Liver (tissue), 9 donors: ENCODE measurements around the gene SCN8A. TPM values are rescaled to one million over a fixed set of nuclear protein-coding genes. Genes with fewer than 3 reads are reported as not detected.

Source experiments
- DNase-seq: peaks from one replicate; pipeline ENCODE4 v3.0.0-alpha.2; 2017; ENCODE audit warnings: low spot score
- H3K27ac ChIP-seq, 2 donors: one replicate each; pipeline ENCODE4 v1.7.0; 2013; ENCODE audit warnings: inconsistent platforms in 2 of 2, low read length in 2 of 2, control low read depth in 1 of 2, low read depth in 1 of 2, mild to moderate bottlenecking in 1 of 2
- H3K27me3 ChIP-seq, 4 donors: one replicate each; pipeline versions ENCODE4 v1.6.1 to v1.7.0; 2013; ENCODE audit warnings: low read length in 3 of 4, inconsistent platforms in 1 of 4, mild to moderate bottlenecking in 1 of 4, moderate library complexity in 1 of 4; ENCODE audit not compliant: control insufficient read depth in 4 of 4, insufficient read depth in 4 of 4
- H3K36me3 ChIP-seq, 4 donors: one replicate each; pipeline versions ENCODE4 v1.6.1 to v1.7.0; 2013; ENCODE audit warnings: low read length in 3 of 4, mild to moderate bottlenecking in 3 of 4, low read depth in 1 of 4, moderate library complexity in 1 of 4; ENCODE audit not compliant: control insufficient read depth in 4 of 4, insufficient read depth in 3 of 4
- H3K4me1 ChIP-seq, 4 donors: one replicate each; pipeline versions ENCODE4 v1.6.1 to v1.7.0; 2013; ENCODE audit warnings: low read length in 3 of 4, mild to moderate bottlenecking in 3 of 4, moderate library complexity in 1 of 4; ENCODE audit not compliant: control insufficient read depth in 4 of 4, insufficient read depth in 4 of 4
- H3K4me3 ChIP-seq, 3 donors: one replicate each; pipeline versions ENCODE4 v1.6.1 to v1.7.0; 2013; ENCODE audit warnings: low read length in 3 of 3, control low read depth in 1 of 3, low read depth in 1 of 3, mild to moderate bottlenecking in 1 of 3
- H3K9ac ChIP-seq, 2 donors: one replicate each; pipeline ENCODE4 v1.7.0; 2013; ENCODE audit warnings: low read length in 2 of 2, mild to moderate bottlenecking in 2 of 2, moderate library complexity in 2 of 2, control low read depth in 1 of 2, low read depth in 1 of 2
- H3K9me3 ChIP-seq, 4 donors: one replicate each; pipeline versions ENCODE4 v1.6.1 to v1.7.0; 2013; ENCODE audit warnings: low read length in 3 of 4; ENCODE audit not compliant: control insufficient read depth in 4 of 4
- ATF3 ChIP-seq: IDR thresholded peaks from 2 replicates; pipeline ENCODE4 v1.6.1; 2016; ENCODE audit warnings: antibody characterized with exemption
- CTCF ChIP-seq: fragments of 150-350 bp; IDR thresholded peaks from 2 replicates; pipeline ENCODE4 v1.5.1; 2017; ENCODE audit warnings: improper control_type of control experiment, low read depth, low read length; ENCODE audit not compliant: missing input control
- EGR1 ChIP-seq, 2 donors: IDR thresholded peaks; 2 replicates each; pipeline ENCODE4 v1.6.1; 2016 to 2018; ENCODE audit warnings: antibody characterized with exemption in 2 of 2, low read depth in 2 of 2
- FOXA2 ChIP-seq: IDR thresholded peaks from 2 replicates; pipeline ENCODE4 v1.6.1; 2016; ENCODE audit warnings: antibody characterized with exemption
- HNF4A ChIP-seq, 2 donors: conservative IDR thresholded peaks; 2 replicates each; pipeline ENCODE4 v1.6.1; 2016; ENCODE audit warnings: antibody characterized with exemption in 2 of 2, mild to moderate bottlenecking in 2 of 2
- HNF4G ChIP-seq: IDR thresholded peaks from 2 replicates; pipeline ENCODE4 v1.6.1; 2016; ENCODE audit warnings: antibody characterized with exemption
- MAX ChIP-seq: IDR thresholded peaks from 2 replicates; pipeline ENCODE4 v1.6.1; 2016; ENCODE audit warnings: antibody characterized with exemption
- REST ChIP-seq: IDR thresholded peaks from 2 replicates; pipeline ENCODE4 v1.6.1; 2016; ENCODE audit warnings: antibody characterized with exemption, mild to moderate bottlenecking
- SP1 ChIP-seq: IDR thresholded peaks from 2 replicates; pipeline ENCODE4 v1.6.1; 2018; ENCODE audit warnings: antibody characterized with exemption, mild to moderate bottlenecking
- YY1 ChIP-seq: IDR thresholded peaks from 2 replicates; pipeline ENCODE4 v1.6.1; 2016; ENCODE audit warnings: antibody characterized with exemption, mild to moderate bottlenecking
- ZBTB33 ChIP-seq: IDR thresholded peaks from 2 replicates; pipeline ENCODE4 v1.6.1; 2016; ENCODE audit warnings: antibody characterized with exemption
- WGBS: extraction: QIAGEN DNeasy Blood & Tissue Kit; methylation state at CpG from one replicate; pipeline ENCODE4 v1.1.7; 2013; 5-methylcytosine and 5-hydroxymethylcytosine counted together
- polyA plus RNA-seq, 2 donors: library from polyadenylated mRNA; stranded (reverse) in 1 of 2; unstranded in 1 of 2; fragments of 200-250 nt in 1 of 2; fragments of >200 nt in 1 of 2; fragmentation: Nextera tagmentation in 1 of 2; extraction: Ambion mirVana in 1 of 2; gene quantifications; one replicate each; pipeline versions ENCODE4 v1.2.1 to v1.2.3, GENCODE V29; 2013 to 2015
- total RNA-seq, 2 donors: library from RNA; depleted of rRNA; stranded (reverse); fragments of >200 nt; gene quantifications; one replicate each; pipeline ENCODE4 v1.2.3, GENCODE V29; 2014
- donor health status: healthy.
- donor health status: healthy.
- donor health status: healthy.
- donor health status: healthy.
- donor health status: healthy.

SCN8A gene
- total and polyA plus RNA-seq, 4 donors, result 0.84 to 12.7 (median 3.8) TPM

- TF ChIP-seq CTCF, result no peak
Observed at GRCh38 chr12:51811203-51812202, 220.5 kb downstream of the SCN8A start (continued).

- DNase-seq, result no peak
- H3K9me3 ChIP-seq, result no peaks in the 10 kb centered on the region
- peaks cover 0 to 14% (median 4%) of the 10 kb centered on the region in 4 donors for H3K4me1 ChIP-seq
- H3K4me3 ChIP-seq, result no peak overlapping the region
- peaks cover 0 to 2% (median 0%) of the 10 kb centered on the region in 4 donors for H3K36me3 ChIP-seq
- no peak overlapping the region for H3K9ac ChIP-seq
- H3K27ac ChIP-seq, result no peak overlapping the region
- no peaks in the 10 kb centered on the region for H3K27me3 ChIP-seq
- TF ChIP-seq YY1, result no peak
- no peak for TF ChIP-seq ATF3
- no peak for TF ChIP-seq MAX
- no peak for TF ChIP-seq EGR1 (IDR thresholded peaks at IDR 0.05; ENCODE audit: low read depth in 2 of 2)
- no peak for TF ChIP-seq HNF4G
- TF ChIP-seq ZBTB33, result no peak
- TF ChIP-seq FOXA2, result no peak
- no peak for TF ChIP-seq SP1
- no peak for TF ChIP-seq CTCF
- no peak for TF ChIP-seq REST
- no peak for TF ChIP-seq HNF4A (conservative IDR thresholded peaks at IDR 0.05)
- 89% methylated on average over 13 of the region's 13 CpGs for WGBS
Observed at GRCh38 chr12:51812871-51813270, 221.8 kb downstream of the SCN8A start.
